ENCODE measurements around the gene MPP2.

Gene MPP2

DNA sequence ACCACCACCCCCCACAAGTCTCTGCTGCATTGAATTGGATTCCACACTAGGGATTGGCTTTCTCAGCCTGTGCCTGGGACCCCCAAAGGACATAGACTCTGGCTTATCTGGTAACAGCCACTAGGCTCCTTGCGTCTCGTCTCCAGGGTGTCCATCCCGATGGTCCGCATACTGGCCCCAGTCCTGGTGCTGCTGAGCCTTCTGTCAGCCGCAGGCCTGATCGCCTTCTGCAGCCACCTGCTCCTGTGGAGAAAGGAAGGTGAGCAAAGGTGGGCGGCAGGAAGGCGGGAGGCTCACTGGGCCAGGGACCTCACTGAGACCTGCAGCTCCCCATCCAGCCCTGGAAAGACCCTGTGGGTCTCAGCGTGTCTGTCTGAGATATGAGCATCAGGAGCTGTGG lies 52.3 kb downstream of the MPP2 start:
- Histone ChIP-seq H3K4me2 (no peak overlapping the region), H3K36me3 (ENCODE audit: insufficient read depth) (no peaks in the 10 kb centered on the region), H3K27ac (no peak overlapping the region), H3K79me2 (ENCODE audit: insufficient read depth, low read depth) (no peaks in the 10 kb centered on the region), H3K9ac (no peak overlapping the region), H3K4me3 (IDR thresholded peaks at IDR 0.05; ENCODE audit: insufficient read depth, low read depth, low read length) (no peak overlapping the region), H3K27me3 (ENCODE audit: insufficient read depth, low read depth) (peaks cover 50% of the 10 kb centered on the region), H3K4me1 (ENCODE audit: low read depth, poor library complexity, severe bottlenecking) (no peaks in the 10 kb centered on the region), H2AFZ (ENCODE audit: low read depth) (no peak overlapping the region), H4K20me1 (ENCODE audit: insufficient read depth) (no peaks in the 10 kb centered on the region)
- TF ChIP-seq, protein P1, sequence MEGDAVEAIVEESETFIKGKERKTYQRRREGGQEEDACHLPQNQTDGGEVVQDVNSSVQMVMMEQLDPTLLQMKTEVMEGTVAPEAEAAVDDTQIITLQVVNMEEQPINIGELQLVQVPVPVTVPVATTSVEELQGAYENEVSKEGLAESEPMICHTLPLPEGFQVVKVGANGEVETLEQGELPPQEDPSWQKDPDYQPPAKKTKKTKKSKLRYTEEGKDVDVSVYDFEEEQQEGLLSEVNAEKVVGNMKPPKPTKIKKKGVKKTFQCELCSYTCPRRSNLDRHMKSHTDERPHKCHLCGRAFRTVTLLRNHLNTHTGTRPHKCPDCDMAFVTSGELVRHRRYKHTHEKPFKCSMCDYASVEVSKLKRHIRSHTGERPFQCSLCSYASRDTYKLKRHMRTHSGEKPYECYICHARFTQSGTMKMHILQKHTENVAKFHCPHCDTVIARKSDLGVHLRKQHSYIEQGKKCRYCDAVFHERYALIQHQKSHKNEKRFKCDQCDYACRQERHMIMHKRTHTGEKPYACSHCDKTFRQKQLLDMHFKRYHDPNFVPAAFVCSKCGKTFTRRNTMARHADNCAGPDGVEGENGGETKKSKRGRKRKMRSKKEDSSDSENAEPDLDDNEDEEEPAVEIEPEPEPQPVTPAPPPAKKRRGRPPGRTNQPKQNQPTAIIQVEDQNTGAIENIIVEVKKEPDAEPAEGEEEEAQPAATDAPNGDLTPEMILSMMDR (conservative IDR thresholded peaks at IDR 0.05; ENCODE audit: low read depth, low read length), result no peak

GRCh38 chr17:43854498-43854897 lies 52.8 kb downstream of the MPP2 start:
- Histone ChIP-seq H3K4me1 (ENCODE audit: low read depth, poor library complexity, severe bottlenecking) (no peaks in the 10 kb centered on the region), H3K27ac (no peak overlapping the region), H2AFZ (ENCODE audit: low read depth) (no peak overlapping the region), H4K20me1 (ENCODE audit: insufficient read depth) (no peaks in the 10 kb centered on the region), H3K79me2 (ENCODE audit: insufficient read depth, low read depth) (no peaks in the 10 kb centered on the region), H3K4me2 (no peak overlapping the region), H3K36me3 (ENCODE audit: insufficient read depth) (no peaks in the 10 kb centered on the region), H3K9ac (no peak overlapping the region), H3K4me3 (IDR thresholded peaks at IDR 0.05; ENCODE audit: insufficient read depth, low read depth, low read length) (no peak overlapping the region), H3K27me3 (ENCODE audit: insufficient read depth, low read depth) (peaks cover 49% of the 10 kb centered on the region)
- TF ChIP-seq, protein P1 (conservative IDR thresholded peaks at IDR 0.05; ENCODE audit: low read depth, low read length), result no peak

DNA sequence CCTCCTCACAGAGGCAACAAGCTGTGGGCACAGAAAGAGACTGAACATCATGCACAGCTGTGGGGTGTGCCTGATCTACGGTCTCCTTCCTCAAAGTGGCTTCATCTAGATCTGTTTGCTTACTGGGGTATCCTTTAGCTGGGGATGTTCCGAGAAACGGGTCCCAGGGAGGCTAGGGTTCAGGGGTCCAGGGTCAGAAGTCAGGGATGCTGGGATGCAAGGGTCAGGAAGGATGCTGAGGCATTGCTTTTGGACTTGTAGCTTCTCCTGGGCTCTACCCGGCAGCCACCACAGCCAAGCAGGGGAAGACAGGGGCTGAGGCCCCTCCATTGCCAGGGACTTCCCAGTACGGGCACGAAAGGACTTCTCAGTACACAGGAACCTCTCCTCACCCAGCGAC lies 53.8 kb downstream of the MPP2 start:
- peaks cover 44% of the 10 kb centered on the region for H3K27me3 ChIP-seq (ENCODE audit: insufficient read depth, low read depth)
- no peak overlapping the region for H3K27ac ChIP-seq
- H4K20me1 ChIP-seq (ENCODE audit: insufficient read depth), result no peaks in the 10 kb centered on the region
- H3K36me3 ChIP-seq (ENCODE audit: insufficient read depth), result no peaks in the 10 kb centered on the region
- TF ChIP-seq, protein P1 (conservative IDR thresholded peaks at IDR 0.05; ENCODE audit: low read depth, low read length), result no peak
- H3K4me3 ChIP-seq (IDR thresholded peaks at IDR 0.05; ENCODE audit: insufficient read depth, low read depth, low read length), result no peak overlapping the region
- H3K79me2 ChIP-seq (ENCODE audit: insufficient read depth, low read depth), result no peaks in the 10 kb centered on the region
- H3K4me1 ChIP-seq (ENCODE audit: low read depth, poor library complexity, severe bottlenecking), result no peaks in the 10 kb centered on the region
- no peak overlapping the region for H3K9ac ChIP-seq
- no peak overlapping the region for H2AFZ ChIP-seq (ENCODE audit: low read depth)
- H3K4me2 ChIP-seq, result no peak overlapping the region

DNA sequence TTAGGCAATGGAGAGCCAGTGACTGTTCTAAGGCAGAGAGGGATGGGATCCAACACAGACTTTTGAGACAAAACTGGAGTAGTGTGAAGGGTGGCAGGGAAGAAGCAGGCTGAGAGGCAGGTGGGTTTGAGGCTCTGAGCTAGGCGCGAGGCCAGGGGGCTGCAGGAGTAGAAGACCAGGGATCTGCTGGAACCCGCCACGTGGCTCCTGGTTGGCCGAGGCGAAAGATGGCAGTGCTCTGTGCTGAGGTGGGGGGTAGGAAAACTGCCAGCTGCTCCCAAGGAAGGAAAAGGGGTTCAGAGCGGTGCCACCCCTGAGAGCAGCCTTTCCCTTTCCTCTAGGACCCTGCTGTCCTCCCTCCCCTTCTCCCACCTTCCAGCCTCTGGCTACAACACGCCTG lies 54.8 kb downstream of the MPP2 start:
- H3K27ac ChIP-seq, result no peak overlapping the region
- H3K36me3 ChIP-seq (ENCODE audit: insufficient read depth), result no peaks in the 10 kb centered on the region
- H2AFZ ChIP-seq (ENCODE audit: low read depth), result no peak overlapping the region
- TF ChIP-seq, protein P1 (conservative IDR thresholded peaks at IDR 0.05; ENCODE audit: low read depth, low read length), result no peak
- no peak overlapping the region for H3K4me2 ChIP-seq
- no peaks in the 10 kb centered on the region for H3K4me1 ChIP-seq (ENCODE audit: low read depth, poor library complexity, severe bottlenecking)
- no peaks in the 10 kb centered on the region for H4K20me1 ChIP-seq (ENCODE audit: insufficient read depth)
- no peak overlapping the region for H3K4me3 ChIP-seq (IDR thresholded peaks at IDR 0.05; ENCODE audit: insufficient read depth, low read depth, low read length)
- H3K27me3 ChIP-seq (ENCODE audit: insufficient read depth, low read depth), result peaks cover 45% of the 10 kb centered on the region
- H3K79me2 ChIP-seq (ENCODE audit: insufficient read depth, low read depth), result no peaks in the 10 kb centered on the region
- no peak overlapping the region for H3K9ac ChIP-seq
